ENCODE data around the gene JAM3. TPM values are rescaled to one million over a fixed set of nuclear protein-coding genes. Genes with fewer than 3 reads are reported as not detected.

JAM3 gene
- total and polyA plus RNA-seq, 9 of the 15 experiments (the other 6 are each of a cell fraction or from before 2014, with no cell fraction given) = 0.22 to 0.76 (median 0.40) TPM

DNA sequence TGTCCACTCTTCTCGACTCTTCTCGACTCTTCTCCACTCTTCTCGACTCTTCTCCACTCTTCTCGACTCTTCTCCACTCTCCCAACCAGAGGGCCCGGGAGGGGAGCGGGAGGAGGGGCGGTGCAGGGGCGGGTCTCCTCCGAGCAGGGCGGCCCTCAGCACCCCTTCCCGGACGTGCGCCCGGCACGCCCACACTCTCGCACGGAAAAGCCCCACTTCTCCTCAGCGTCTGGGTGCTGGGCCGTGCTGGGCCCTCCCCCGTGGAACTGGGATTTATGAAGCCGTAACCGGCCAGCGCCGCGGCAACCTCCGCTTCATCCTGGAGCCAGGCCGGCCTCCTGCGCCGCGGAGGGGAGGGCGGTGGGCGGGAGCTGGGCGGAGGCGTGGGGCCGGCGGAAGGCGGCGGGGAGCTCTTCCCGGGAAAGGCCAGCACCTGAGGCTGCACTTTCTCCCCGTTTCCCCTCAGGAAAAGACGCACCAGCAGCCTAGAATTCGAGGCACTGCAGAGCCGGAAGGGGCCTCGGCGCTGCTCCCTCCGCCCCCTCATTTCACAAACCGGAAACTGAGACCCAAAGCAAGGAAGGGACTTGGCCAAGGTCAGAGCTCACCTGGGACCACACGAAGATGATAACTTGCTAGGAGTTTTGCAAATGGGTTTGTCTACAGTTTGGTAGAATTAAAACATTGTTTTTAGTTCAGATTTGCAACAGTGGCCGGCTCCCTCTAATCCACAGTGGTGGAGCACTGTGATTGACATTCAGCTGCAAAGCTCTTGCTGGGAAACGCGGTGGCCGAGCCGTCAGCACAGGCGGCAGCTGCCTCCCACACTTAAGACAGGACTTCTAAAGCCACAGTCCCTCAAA is 31.6 kb upstream of the JAM3 start:
- peaks cover 9% of the 10 kb centered on the region; the same call in 1 of the 2 replicates for H4K20me1 ChIP-seq (replicated peaks; ENCODE audit: control insufficient read depth, insufficient read depth, low read length)
- TF ChIP-seq ELF1 (tag; IDR thresholded peaks at IDR 0.05) (peak; percentile 51), BRD4 (IDR thresholded peaks at IDR 0.05) (no peak), VEZF1 (CRISPR knock-in tag; IDR thresholded peaks at IDR 0.05) (peak; percentile 44; the same call in 1 of the 2 replicates), PKNOX1 (IDR thresholded peaks at IDR 0.05) (peak; percentile 72), HNRNPK (IDR thresholded peaks at IDR 0.05; ENCODE audit: low read depth, low read length, poor library complexity, severe bottlenecking) (no peak), CBX2 (IDR thresholded peaks at IDR 0.05; ENCODE audit: insufficient read depth, low read length, poor library complexity, severe bottlenecking) (no peak), GTF3C2 (IDR thresholded peaks at IDR 0.05; ENCODE audit: borderline replicate concordance, extremely low read depth, insufficient read length) (no peak), NRF1 (conservative IDR thresholded peaks at IDR 0.05 in 1 of 2, IDR thresholded peaks at IDR 0.05 in 1 of 2) (no peak), POLR2G (IDR thresholded peaks at IDR 0.05; ENCODE audit: low read depth, low read length) (no peak), SNIP1 (IDR thresholded peaks at IDR 0.05; ENCODE audit: low read depth) (no peak), SMAD3 (CRISPR knock-in tag; conservative IDR thresholded peaks at IDR 0.05) (no peak), FOXP1 (CRISPR knock-in tag; IDR thresholded peaks at IDR 0.05) (no peak), ZBTB12 (CRISPR knock-in tag; IDR thresholded peaks at IDR 0.05) (no peak), ESRRA (IDR thresholded peaks at IDR 0.05; ENCODE audit: borderline replicate concordance, low read depth) (no peak)

More for the DNA sequence above, 31.6 kb upstream of the JAM3 start:
- POLR2A ChIA-PET = no interaction called here
- no peak overlapping the region; a peak in 1 of 4 replicates for H3K9ac ChIP-seq (ENCODE audit: insufficient read depth in 1 of 2, low read depth in 2 of 2, low read length in 2 of 2)
- H3K4me2 ChIP-seq (ENCODE audit: insufficient read depth, low read length) = peak overlapping the region; percentile 63
- no peak for FAIRE-seq
- CTCF ChIA-PET (ENCODE audit: low intra/inter-chr PET ratio) = no interaction called here
- H3K79me2 ChIP-seq (ENCODE audit: control insufficient read depth, insufficient read depth, low read length) = no peaks in the 10 kb centered on the region
- DNase-seq (ENCODE audit: extremely low read depth in 1 of 4, low spot score in 3 of 4) = peak; percentile 20 to 63 (median 40)
- H3K4me3 ChIP-seq = peak overlapping the region; percentile 22
- peaks cover 41 to 89% of the 10 kb centered on the region in 2 experiments for H3K27me3 ChIP-seq (ENCODE audit: control insufficient read depth in 2 of 2, insufficient read depth in 2 of 2, low read length in 2 of 2)
- H3K4me1 ChIP-seq (replicated peaks in 1 of 2; ENCODE audit: control insufficient read depth in 2 of 2, insufficient read depth in 2 of 2, low read length in 2 of 2) = peaks cover 0 to 10% of the 10 kb centered on the region in 2 experiments; a peak in 2 of 5 replicates
- in situ Hi-C loops (cut with MboI) = no loop called here
- H2AFZ ChIP-seq (ENCODE audit: low read depth, low read length) = peak overlapping the region; percentile 70
- peak; percentile 69 for ATAC-seq
- WGBS (ENCODE audit: insufficient coverage, low coverage, missing lambda C conversion rate) = 0% methylated on average over 26 of the region's 54 CpGs
- intact Hi-C loops (cut with micrococcal nuclease) = loop anchor here (10.0 kb wide), 1 partner anchor 112 kb away; no protein-coding TSS in a partner anchor
- H3K27ac ChIP-seq (ENCODE audit: extremely low read depth, low read depth, low read length) = no peak overlapping the region
- BruUV-seq (replicated peaks) = no TSS peak
- H3K36me3 ChIP-seq (ENCODE audit: control insufficient read depth, insufficient read depth, low read length) = no peaks in the 10 kb centered on the region
- H3K9me1 ChIP-seq (ENCODE audit: control insufficient read depth, insufficient read depth, low read length) = peaks cover 4% of the 10 kb centered on the region
- H3K9me3 ChIP-seq (replicated peaks; ENCODE audit: control insufficient read depth, insufficient read depth, low read depth, low read length) = no peaks in the 10 kb centered on the region
